ENCODE measurements around the gene USP15.

- no peak for TF ChIP-seq POLR2A (IDR thresholded peaks at IDR 0.05)
- TF ChIP-seq, protein P1, sequence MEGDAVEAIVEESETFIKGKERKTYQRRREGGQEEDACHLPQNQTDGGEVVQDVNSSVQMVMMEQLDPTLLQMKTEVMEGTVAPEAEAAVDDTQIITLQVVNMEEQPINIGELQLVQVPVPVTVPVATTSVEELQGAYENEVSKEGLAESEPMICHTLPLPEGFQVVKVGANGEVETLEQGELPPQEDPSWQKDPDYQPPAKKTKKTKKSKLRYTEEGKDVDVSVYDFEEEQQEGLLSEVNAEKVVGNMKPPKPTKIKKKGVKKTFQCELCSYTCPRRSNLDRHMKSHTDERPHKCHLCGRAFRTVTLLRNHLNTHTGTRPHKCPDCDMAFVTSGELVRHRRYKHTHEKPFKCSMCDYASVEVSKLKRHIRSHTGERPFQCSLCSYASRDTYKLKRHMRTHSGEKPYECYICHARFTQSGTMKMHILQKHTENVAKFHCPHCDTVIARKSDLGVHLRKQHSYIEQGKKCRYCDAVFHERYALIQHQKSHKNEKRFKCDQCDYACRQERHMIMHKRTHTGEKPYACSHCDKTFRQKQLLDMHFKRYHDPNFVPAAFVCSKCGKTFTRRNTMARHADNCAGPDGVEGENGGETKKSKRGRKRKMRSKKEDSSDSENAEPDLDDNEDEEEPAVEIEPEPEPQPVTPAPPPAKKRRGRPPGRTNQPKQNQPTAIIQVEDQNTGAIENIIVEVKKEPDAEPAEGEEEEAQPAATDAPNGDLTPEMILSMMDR (IDR thresholded peaks at IDR 0.05), result no peak
Measured at GRCh38 chr12:62319058-62319457, 58.9 kb downstream of the USP15 start.
